ENCODE data around the gene ZFAND3.
"Not testable (repeated sequence)": the region's sequence is repeated elsewhere in the genome, so short reads cannot be mapped to it uniquely, and the experiment has no call there.

The ZFAND3 gene

GRCh38 chr6:37972994-37973757, 153.6 kb downstream of the ZFAND3 start:
- DNase-seq (ENCODE audit: low read depth, low spot score): no peak

GRCh38 chr6:37974381-37974780, 154.9 kb downstream of the ZFAND3 start:
- no peak for DNase-seq (ENCODE audit: low read depth, low spot score)

- DNase-seq (ENCODE audit: low read depth, low spot score): no peak
Measured at GRCh38 chr6:37974943-37975342, 155.4 kb downstream of the ZFAND3 start.

- DNase-seq (ENCODE audit: low read depth, low spot score): no peak
Measured at GRCh38 chr6:37977715-37978114, 158.2 kb downstream of the ZFAND3 start.

- DNase-seq (ENCODE audit: low read depth, low spot score): no peak
Measured at GRCh38 chr6:37979392-37980221, 160.1 kb downstream of the ZFAND3 start.

- DNase-seq (ENCODE audit: low read depth, low spot score): no peak
Measured at GRCh38 chr6:37980222-37980595, 160.7 kb downstream of the ZFAND3 start.

- DNase-seq (ENCODE audit: low read depth, low spot score): no peak
Measured at GRCh38 chr6:37981626-37982025, 162.1 kb downstream of the ZFAND3 start.

GRCh38 chr6:37982317-37982716, 162.8 kb downstream of the ZFAND3 start:
- no peak for DNase-seq (ENCODE audit: low read depth, low spot score)

- DNase-seq (ENCODE audit: low read depth, low spot score): no peak
Measured at GRCh38 chr6:37983720-37984501, 164.4 kb downstream of the ZFAND3 start.

GRCh38 chr6:37984578-37984977, 165.1 kb downstream of the ZFAND3 start:
- DNase-seq (ENCODE audit: low read depth, low spot score): no peak

- no peak for DNase-seq (ENCODE audit: low read depth, low spot score)
Measured at GRCh38 chr6:37985355-37985754, 165.8 kb downstream of the ZFAND3 start.

- no peak for DNase-seq (ENCODE audit: low read depth, low spot score)
Measured at GRCh38 chr6:37987018-37987417, 167.5 kb downstream of the ZFAND3 start.

- no peak for DNase-seq (ENCODE audit: low read depth, low spot score)
Measured at GRCh38 chr6:37987559-37987958, 168.0 kb downstream of the ZFAND3 start.

GRCh38 chr6:37988127-37988526, 168.6 kb downstream of the ZFAND3 start:
- DNase-seq (ENCODE audit: low read depth, low spot score): no peak

GRCh38 chr6:37988696-37989095, 169.2 kb downstream of the ZFAND3 start:
- no peak for DNase-seq (ENCODE audit: low read depth, low spot score)

GRCh38 chr6:37990762-37991525, 171.4 kb downstream of the ZFAND3 start:
- no peak for DNase-seq (ENCODE audit: low read depth, low spot score)

- DNase-seq (ENCODE audit: low read depth, low spot score): no peak
Measured at GRCh38 chr6:37992749-37993148, 173.2 kb downstream of the ZFAND3 start.

- not testable (repeated sequence) for DNase-seq (ENCODE audit: low read depth, low spot score)
Measured at GRCh38 chr6:37993194-37993593, 173.7 kb downstream of the ZFAND3 start.

- DNase-seq (ENCODE audit: low read depth, low spot score): no peak
Measured at GRCh38 chr6:37993596-37993995, 174.1 kb downstream of the ZFAND3 start.

- no peak for DNase-seq (ENCODE audit: low read depth, low spot score)
Measured at GRCh38 chr6:37994223-37994622, 174.7 kb downstream of the ZFAND3 start.

- DNase-seq (ENCODE audit: low read depth, low spot score): no peak
Measured at GRCh38 chr6:37998366-37998765, 178.8 kb downstream of the ZFAND3 start.

Data from iPS DF 19.7 (cell line).